SK-N-SH (cell line): ENCODE results near the gene OR7C2. TPM values are rescaled to one million over a fixed set of nuclear protein-coding genes. Genes with fewer than 3 reads are reported as not detected.

ENCODE experiments used
- CTCF ChIA-PET: fragments of 300-600, 350-600 bp; formaldehyde crosslinking; extraction: SDS; loops from one replicate; lab custom pipeline; 2021; lab: Yijun Ruan, JAX
- POLR2A ChIA-PET: fragments of 350-600 bp; sonication (Branson Sonifier 250); formaldehyde crosslinking; extraction: SDS; loops from one replicate; lab custom pipeline; 2020; ENCODE audit warnings: antibody characterized with exemption, inconsistent platforms; lab: Yijun Ruan, JAX
- DNase-seq: peaks from one replicate; pipeline ENCODE4 v3.0.0; 2012
- H2AFZ ChIP-seq: fragments of 200-600 bp; sonication (generic); 2 replicates; pipeline ENCODE4 v1.8.1; 2016; ENCODE audit warnings: antibody characterized with exemption, mild to moderate bottlenecking, low read depth
- H3F3A ChIP-seq: fragments of 200-600 bp; sonication (generic); replicated peaks from 2 replicates; pipeline ENCODE3; 2016; ENCODE audit warnings: antibody characterized with exemption, mild to moderate bottlenecking; ENCODE audit not compliant: insufficient read depth
- H3K27ac ChIP-seq, 2 experiments: fragments of 200-500 bp in 1 of 2; fragments of 200-600 bp in 1 of 2; sonication (Bioruptor generic) in 1 of 2; sonication (generic), shearing (Covaris generic) in 1 of 2; 2 replicates each; pipeline versions ENCODE4 v1.5.1 to v1.6.1; 2014 to 2016; ENCODE audit warnings: low read depth in 2 of 2, inconsistent platforms in 1 of 2, low read length in 1 of 2, mild to moderate bottlenecking in 1 of 2, mixed read lengths in 1 of 2
- H3K27me3 ChIP-seq: fragments of 200-600 bp; sonication (generic), shearing (Covaris generic); 2 replicates; pipeline ENCODE4 v1.6.1; 2016; ENCODE audit warnings: mixed run types; ENCODE audit not compliant: insufficient read depth
- H3K36me3 ChIP-seq, 2 experiments: fragments of 200-500 bp in 1 of 2; fragments of 200-600 bp in 1 of 2; sonication (Bioruptor generic) in 1 of 2; sonication (generic) in 1 of 2; replicated peaks in 1 of 2; 2 replicates each; pipeline versions ENCODE3 to v1.5.1; 2014 to 2016; ENCODE audit warnings: low read length in 1 of 2, mild to moderate bottlenecking in 1 of 2; ENCODE audit not compliant: insufficient read depth in 2 of 2, control insufficient read depth in 1 of 2
- H3K4me1 ChIP-seq, 2 experiments: fragments of 200-500 bp in 1 of 2; fragments of 200-600 bp in 1 of 2; sonication (Bioruptor generic) in 1 of 2; sonication (generic), shearing (Covaris generic) in 1 of 2; 2 replicates each; pipeline versions ENCODE4 v1.5.1 to v1.6.1; 2014 to 2016; ENCODE audit warnings: low read depth in 1 of 2, low read length in 1 of 2, mixed run types in 1 of 2; ENCODE audit not compliant: insufficient read depth in 2 of 2, control insufficient read depth in 1 of 2
- H3K4me2 ChIP-seq: fragments of 200-600 bp; sonication (generic), shearing (Covaris generic); 2 replicates; pipeline ENCODE4 v1.6.1; 2017; ENCODE audit warnings: mixed run types
- H3K4me3 ChIP-seq, 2 experiments: fragments of 200-500 bp in 1 of 2; fragments of 200-600 bp in 1 of 2; sonication (Bioruptor generic) in 1 of 2; sonication (generic), shearing (Covaris generic) in 1 of 2; 2 replicates each; pipeline versions ENCODE4 v1.5.1 to v1.8.1; 2014 to 2016; ENCODE audit warnings: low read depth in 2 of 2, inconsistent platforms in 1 of 2, low read length in 1 of 2, mild to moderate bottlenecking in 1 of 2, mixed read lengths in 1 of 2, moderate library complexity in 1 of 2
- H3K79me2 ChIP-seq: fragments of 200-600 bp; sonication (generic); 2 replicates; pipeline ENCODE4 v1.8.1; 2017; ENCODE audit warnings: mild to moderate bottlenecking; ENCODE audit not compliant: insufficient read depth
- H3K9ac ChIP-seq: fragments of 200-600 bp; sonication (generic); 2 replicates; pipeline ENCODE4 v1.6.1; 2017; ENCODE audit warnings: mixed run types
- H3K9me2 ChIP-seq: fragments of 200-600 bp; sonication (generic); 2 replicates; pipeline ENCODE4 v1.6.1; 2017; ENCODE audit warnings: mixed run types
- H3K9me3 ChIP-seq: fragments of 200-600 bp; sonication (generic); 2 replicates; pipeline ENCODE4 v1.6.1; 2017; ENCODE audit warnings: mixed run types, mild to moderate bottlenecking, moderate library complexity
- H4K20me1 ChIP-seq: fragments of 200-600 bp; sonication (generic); 2 replicates; pipeline ENCODE4 v1.6.1; 2017; ENCODE audit warnings: mild to moderate bottlenecking, mixed run types; ENCODE audit not compliant: insufficient read depth
- EP300 ChIP-seq, 2 experiments: IDR thresholded peaks; 2 replicates each; pipeline versions ENCODE4 v1.4.0 to v1.6.1; 2012; ENCODE audit warnings: borderline replicate concordance in 1 of 2, low read depth in 1 of 2, low read length in 1 of 2
- FOXM1 ChIP-seq: IDR thresholded peaks from 2 replicates; pipeline ENCODE4 v1.4.0; 2012; ENCODE audit warnings: low read depth, mild to moderate bottlenecking
- GABPA ChIP-seq: IDR thresholded peaks from 2 replicates; pipeline ENCODE4 v1.4.0; 2012; ENCODE audit warnings: low read depth, mild to moderate bottlenecking
- GATA2 ChIP-seq: sonication (generic); formaldehyde crosslinking; IDR thresholded peaks from 2 replicates; pipeline ENCODE4 v1.5.0; 2020; ENCODE audit warnings: mild to moderate bottlenecking, missing genetic modification reagents
- MAX ChIP-seq: IDR thresholded peaks from 2 replicates; pipeline ENCODE4 v1.4.0; 2012; ENCODE audit warnings: low read depth
- NFIC ChIP-seq: IDR thresholded peaks from 2 replicates; pipeline ENCODE4 v1.4.0; 2012; ENCODE audit warnings: borderline replicate concordance
- NRF1 ChIP-seq: IDR thresholded peaks from 2 replicates; pipeline ENCODE4 v1.6.1; 2012; ENCODE audit warnings: low read depth, mild to moderate bottlenecking, low read length
- REST ChIP-seq: IDR thresholded peaks from 2 replicates; pipeline ENCODE4 v1.6.1; 2012; ENCODE audit warnings: mild to moderate bottlenecking, low read depth, low read length, moderate library complexity
- RXRA ChIP-seq: IDR thresholded peaks from 2 replicates; pipeline ENCODE4 v1.4.0; 2012; ENCODE audit warnings: low read depth, mild to moderate bottlenecking, borderline replicate concordance
- TEAD4 ChIP-seq: IDR thresholded peaks from 2 replicates; pipeline ENCODE4 v1.4.0; 2012; ENCODE audit warnings: mild to moderate bottlenecking, borderline replicate concordance; ENCODE audit not compliant: insufficient read depth
- USF2 ChIP-seq: fragments of 150-350 bp; IDR thresholded peaks from 2 replicates; pipeline ENCODE4 v1.6.1; 2017; ENCODE audit warnings: antibody characterized with exemption, low read length, low read depth, borderline replicate concordance
- YY1 ChIP-seq: IDR thresholded peaks from 2 replicates; pipeline ENCODE4 v1.4.0; 2012; ENCODE audit warnings: low read depth, mild to moderate bottlenecking
- ZBTB33 ChIP-seq: IDR thresholded peaks from 2 replicates; pipeline ENCODE4 v1.4.0; 2012; ENCODE audit warnings: low read depth, borderline replicate concordance
- WGBS: methylation state at CpG from one replicate; pipeline ENCODE4 v1.1.6; 2017; ENCODE audit warnings: low lambda C conversion rate; 5-methylcytosine and 5-hydroxymethylcytosine counted together
- polyA plus RNA-seq, 3 experiments: library from polyadenylated mRNA; depleted of rRNA; stranded (reverse); fragments of >200 nt; gene quantifications; 2 replicates each; pipeline ENCODE4 v1.2.3, GENCODE V29; 2012

The OR7C2 gene
- polyA plus RNA-seq, 1 of the 3 experiments (the other 2 are of a cell fraction), result not detected

GRCh38 chr19:14906711-14907110 is 34.6 kb upstream of the OR7C2 start:
- no peak for DNase-seq
- Histone ChIP-seq H3K9me2 (no peaks in the 10 kb centered on the region), H3K36me3 (no peaks in the 10 kb centered on the region), H3K9me3 (no peaks in the 10 kb centered on the region), H3F3A (no peaks in the 10 kb centered on the region), H3K27me3 (no peaks in the 10 kb centered on the region; the same call in 1 of the 2 replicates), H3K9ac (no peak overlapping the region), H3K27ac (no peak overlapping the region), H2AFZ (no peak overlapping the region), H3K4me2 (no peak overlapping the region), H3K79me2 (no peaks in the 10 kb centered on the region), H3K4me3 (no peak overlapping the region), H4K20me1 (no peaks in the 10 kb centered on the region), H3K4me1 (no peaks in the 10 kb centered on the region)
- POLR2A ChIA-PET, result no interaction called here
- 1% methylated on average over 4 of the region's 4 CpGs for WGBS
- CTCF ChIA-PET, result interaction anchor here (0.6 kb wide), 1 partner anchor 23 kb away, joined by 3 read pairs; no protein-coding TSS in a partner anchor
- TF ChIP-seq ZBTB33, result no peak
- TF ChIP-seq RXRA, result no peak
- TF ChIP-seq REST, result no peak
- TF ChIP-seq GATA2 (CRISPR knock-in tag), result no peak
- no peak for TF ChIP-seq YY1
- no peak for TF ChIP-seq FOXM1
- no peak for TF ChIP-seq USF2
- no peak for TF ChIP-seq EP300 (IDR thresholded peaks at IDR 0.05; ENCODE audit: borderline replicate concordance in 1 of 2, low read depth in 1 of 2, low read length in 1 of 2)
- TF ChIP-seq TEAD4, result no peak
- no peak for TF ChIP-seq NRF1
- TF ChIP-seq NFIC, result no peak
- no peak for TF ChIP-seq GABPA
- no peak for TF ChIP-seq MAX
